Heart right ventricle (tissue), 16 donors: ENCODE measurements around the gene A2M. TPM values are rescaled to one million over a fixed set of nuclear protein-coding genes. Genes with fewer than 3 reads are reported as not detected.

Experiments
- ATAC-seq, 8 donors: fragments of 200-7000 bp; cut with Tn5 transposase; one replicate each; pipeline ENCODE4 v1.9.1; 2020; ENCODE audit warnings: mild to moderate bottlenecking in 8 of 8, moderate library complexity in 8 of 8, moderate number of reproducible peaks in 1 of 8
- DNase-seq, 2 donors: peaks; one replicate each; pipeline ENCODE4 v3.0.0-alpha.2; 2020
- H3K27ac ChIP-seq, 10 donors: fragments of 200-600 bp; sonication (generic) in 2 of 10; one replicate each; pipeline versions ENCODE4 v1.5.0 to v1.8.0; 2020 to 2022; ENCODE audit warnings: mild to moderate bottlenecking in 3 of 10
- H3K27me3 ChIP-seq, 7 donors: fragments of 200-600 bp; one replicate each; pipeline ENCODE4 v1.8.0; 2021 to 2022; ENCODE audit warnings: mild to moderate bottlenecking in 2 of 7
- H3K36me3 ChIP-seq, 9 donors: fragments of 200-600 bp; sonication (generic) in 1 of 9; one replicate each; pipeline versions ENCODE4 v1.5.0 to v1.8.0; 2020 to 2022; ENCODE audit warnings: mild to moderate bottlenecking in 2 of 9
- H3K4me1 ChIP-seq, 9 donors: fragments of 200-600 bp; sonication (generic) in 1 of 9; one replicate each; pipeline versions ENCODE4 v1.5.0 to v1.8.0; 2020 to 2022; ENCODE audit warnings: mild to moderate bottlenecking in 4 of 9
- H3K4me3 ChIP-seq, 10 donors: fragments of 200-600 bp; sonication (generic) in 2 of 10; one replicate each; pipeline versions ENCODE4 v1.5.0 to v1.8.0; 2020 to 2022; ENCODE audit warnings: mild to moderate bottlenecking in 7 of 10, moderate library complexity in 2 of 10
- H3K9me3 ChIP-seq, 11 donors: fragments of 200-600 bp in 10 of 11; sonication (generic) in 2 of 11; one replicate each; pipeline versions ENCODE4 v1.5.0 to v1.8.0; 2013 to 2022; ENCODE audit warnings: mild to moderate bottlenecking in 2 of 11, control low read depth in 1 of 11, moderate library complexity in 1 of 11
- CTCF ChIP-seq, 9 donors: fragments of 200-600 bp; sonication (generic) in 2 of 9; IDR thresholded peaks; one replicate each; pipeline versions ENCODE4 v1.5.0 to v1.8.0; 2021 to 2022; ENCODE audit warnings: antibody characterized with exemption in 9 of 9, mild to moderate bottlenecking in 5 of 9, moderate library complexity in 1 of 9
- WGBS, 2 donors: extraction: QIAGEN DNeasy Blood & Tissue Kit; methylation state at CpG; one replicate each; pipeline ENCODE4 v1.1.7; 2013; ENCODE audit warnings: inconsistent platforms in 1 of 2; 5-methylcytosine and 5-hydroxymethylcytosine counted together
- intact Hi-C, 10 donors: fragments of 100-400 bp; cut with DNase I; formaldehyde crosslinking; loops; one replicate each; pipeline versions ENCODE4 v1.11.1 to v1.14.2; 2022
- polyA plus RNA-seq, 2 donors: library from polyadenylated mRNA; stranded (reverse); fragments of 200-250 nt; gene quantifications; one replicate each; pipeline ENCODE4 v1.2.3, GENCODE V29; 2013
- total RNA-seq, 10 donors: library from RNA; stranded (reverse); fragmentation: NEBNext Ultra II Directional in 3 of 10; extraction: Animal tissue kit (Norgen Biotek cat#: 25700) in 3 of 10; gene quantifications; one replicate each; pipeline versions ENCODE4 v1.2.1 to v1.2.4, GENCODE V29; 2021 to 2023
- donor health status: Arrhythmogenic right ventricular cardiomyopathy.
- donor health status: ischemic (EF 13 %, LVEDD 7.1; RV severe dilation, severe dysfunction).
- donor health status: healthy with polysubstance abuse.
- donor health status: DM: no; HTN: yes; CAD: no.
- donor health status: DM: no; HTN: no; CAD: no.
- donor health status: ischemic (EF 25% LVEDD 6.9; RV normal size, moderate dysfunction).
- donor health status: ischemic (EF 25% LVEDD 5.7; RV mildly dilated, moderate dysfunction).
- donor health status: healthy.
- donor health status: DM: yes; HTN: yes; CAD: no.
- donor health status: Ischemic cardiomyopathy.
- donor health status: ischemic (EF 35%, LVEDD 5.7; RV mildly dilated, moderate dysfunction).
- donor health status: nonischemic (EF 11% LVEDD 7.7; RV severe dilation, severe dysfunction).
- donor health status: DM: yes; HTN: yes; CAD: no.
- donor health status: PGD.
- donor health status: ischemic (EF 29% LVEDD 5.4; RV normal size, mild dysfunction).
- donor health status: nonischemic (EF 23%, LVEDD 6.1; RV moderate dilation, normal function).

A2M gene
- total and polyA plus RNA-seq, 12 donors = 194 to 1,678 (median 449) TPM

DNA sequence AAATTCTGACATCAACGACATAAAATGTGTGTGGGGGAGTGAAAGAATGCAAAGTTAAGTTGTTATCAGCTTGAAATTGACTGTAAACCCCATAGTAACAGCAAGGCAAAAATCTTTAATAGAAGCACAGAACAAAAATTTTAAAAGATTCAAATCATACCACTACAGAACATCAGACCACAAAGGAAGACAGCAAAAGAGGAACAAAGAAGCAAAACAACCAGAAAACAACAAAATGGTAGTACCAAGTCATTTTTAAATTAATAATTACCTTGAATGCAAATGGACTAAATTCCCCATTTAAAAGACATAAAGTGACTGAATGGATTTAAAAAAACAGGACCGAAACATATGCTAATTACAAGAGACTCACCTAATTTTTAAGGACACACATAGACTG, 31.3 kb downstream of the A2M start:
- no peaks in the 10 kb centered on the region for H3K27me3 ChIP-seq
- peaks cover 0 to 100% (median 65%) of the 10 kb centered on the region in 9 donors for H3K36me3 ChIP-seq
- no peak for TF ChIP-seq CTCF (IDR thresholded peaks at IDR 0.05)
- H3K9me3 ChIP-seq = peaks cover 0 to 21% (median 11%) of the 10 kb centered on the region in 11 donors
- H3K4me3 ChIP-seq = no peak overlapping the region
- 68 to 70% methylated on average over 2 of the region's 2 CpGs for WGBS, 2 donors
- H3K27ac ChIP-seq = no peak overlapping the region
- DNase-seq (no peak), ATAC-seq (no peak)
- intact Hi-C loops = loop anchor here in 1 of 10 donors (10.0 kb wide), 1 partner anchor 160 kb away; no protein-coding TSS in a partner anchor
- peaks cover 0 to 10% (median 3%) of the 10 kb centered on the region in 9 donors for H3K4me1 ChIP-seq

DNA sequence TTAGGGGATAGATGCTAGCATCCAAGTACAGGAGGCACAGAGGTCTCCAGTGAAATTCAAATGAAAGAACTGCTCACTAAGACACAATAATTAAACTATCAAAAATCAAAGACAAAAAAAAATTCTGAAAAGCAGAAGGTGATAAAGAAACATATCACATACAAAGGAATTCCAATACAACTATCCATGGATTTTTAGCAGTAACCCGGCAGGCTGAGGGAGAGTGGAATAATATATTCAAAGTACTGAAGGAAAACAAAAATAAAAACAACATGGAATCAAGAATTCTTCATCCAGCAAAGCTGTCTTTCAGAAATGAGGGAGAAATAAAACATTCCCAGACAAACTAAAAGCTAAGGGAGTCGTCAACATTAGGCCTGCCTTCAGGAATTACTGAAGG, 31.9 kb downstream of the A2M start:
- peaks cover 0 to 100% (median 65%) of the 10 kb centered on the region in 9 donors for H3K36me3 ChIP-seq
- no peaks in the 10 kb centered on the region for H3K27me3 ChIP-seq
- DNase-seq (no peak), ATAC-seq (no peak)
- intact Hi-C loops = loop anchor here in 1 of 10 donors (10.0 kb wide), 1 partner anchor 161 kb away; no protein-coding TSS in a partner anchor
- no peak overlapping the region for H3K4me3 ChIP-seq
- H3K4me1 ChIP-seq = peaks cover 0 to 10% (median 3%) of the 10 kb centered on the region in 9 donors
- no peak overlapping the region for H3K27ac ChIP-seq
- TF ChIP-seq CTCF (IDR thresholded peaks at IDR 0.05) = no peak
- peaks cover 0 to 21% (median 11%) of the 10 kb centered on the region in 11 donors for H3K9me3 ChIP-seq
- WGBS, 2 donors = 86 to 96% methylated on average over 2 of the region's 2 CpGs

GRCh38 chr12:9081667-9082427, 33.9 kb downstream of the A2M start:
- Histone ChIP-seq H3K4me1 (peaks cover 0 to 10% (median 3%) of the 10 kb centered on the region in 9 donors), H3K36me3 (peaks cover 0 to 100% (median 69%) of the 10 kb centered on the region in 9 donors), H3K4me3 (no peak overlapping the region), H3K27ac (no peak overlapping the region), H3K27me3 (no peaks in the 10 kb centered on the region), H3K9me3 (peaks cover 0 to 21% (median 11%) of the 10 kb centered on the region in 11 donors)
- ATAC-seq (peak in 2 of 8 donors; percentile 21 to 22), DNase-seq (no peak)
- TF ChIP-seq CTCF (IDR thresholded peaks at IDR 0.05) = no peak
- WGBS, 2 donors = 79 to 89% methylated on average over 3 of the region's 3 CpGs
- intact Hi-C loops = loop anchor here in 1 of 10 donors (10.0 kb wide), 1 partner anchor 163 kb away; no protein-coding TSS in a partner anchor

DNA sequence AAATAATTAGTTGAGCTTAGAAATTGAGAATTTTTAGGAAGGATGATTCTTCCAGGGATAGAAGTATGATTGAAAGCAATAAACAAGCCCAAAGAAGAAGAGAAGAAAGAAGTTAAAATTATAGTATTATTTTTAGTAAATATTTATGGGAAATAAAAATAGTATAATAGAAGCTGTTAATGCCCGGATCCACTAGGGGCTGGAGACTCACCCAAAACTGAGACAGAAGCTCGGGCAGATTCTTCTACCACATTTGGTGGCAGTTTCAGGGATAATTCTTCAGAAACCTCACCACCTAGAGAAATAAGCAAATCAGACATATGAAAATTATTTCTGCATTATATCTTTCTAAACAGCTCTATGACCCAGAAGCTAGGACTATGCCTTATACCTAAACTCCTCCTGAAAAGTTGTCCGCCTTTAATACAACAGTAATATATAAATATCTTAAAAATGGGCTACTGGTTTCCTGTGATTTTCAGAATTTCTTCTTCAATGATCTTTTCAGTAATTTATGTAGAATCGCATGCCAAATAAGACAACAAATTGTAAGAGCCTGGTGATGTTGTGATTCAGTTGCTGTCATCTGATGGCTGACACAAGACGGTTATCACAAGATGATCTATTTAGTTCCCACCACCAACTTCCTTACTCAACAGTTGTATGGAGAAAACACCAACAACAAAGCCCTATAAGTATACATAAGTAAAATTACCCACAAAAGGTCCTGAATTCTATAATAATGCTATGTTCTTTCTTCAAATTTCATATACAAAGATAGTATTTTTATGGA, 35.6 kb downstream of the A2M start:
- WGBS, 2 donors = 94 to 96% methylated on average over 5 of the region's 5 CpGs
- Histone ChIP-seq H3K4me3 (no peak overlapping the region), H3K4me1 (peaks cover 0 to 10% (median under 1%) of the 10 kb centered on the region in 9 donors)

More for the DNA sequence above, 35.6 kb downstream of the A2M start:
- H3K9me3 ChIP-seq = peaks cover 0 to 20% (median 11%) of the 10 kb centered on the region in 11 donors
- H3K36me3 ChIP-seq = peaks cover 0 to 100% (median 79%) of the 10 kb centered on the region in 9 donors
- TF ChIP-seq CTCF (IDR thresholded peaks at IDR 0.05) = no peak
- intact Hi-C loops = loop anchor here in 1 of 10 donors (10.0 kb wide), 1 partner anchor 165 kb away; no protein-coding TSS in a partner anchor
- no peak overlapping the region for H3K27ac ChIP-seq
- ATAC-seq = no peak
- no peak for DNase-seq
- no peaks in the 10 kb centered on the region for H3K27me3 ChIP-seq
